IMR-90 (cell line): ENCODE results near the gene NFATC1. TPM values are rescaled to one million over a fixed set of nuclear protein-coding genes. Genes with fewer than 3 reads are reported as not detected.

Source experiments
- ATAC-seq: fragments of 200-7000 bp; cut with Tn5 transposase; 2 replicates; pipeline ENCODE4 v1.9.1; 2020; ENCODE audit warnings: low read depth, mild to moderate bottlenecking, moderate library complexity
- BruUV-seq: library from RNA; stranded (reverse); fragments of 400-500 nt; replicated peaks from 2 replicates; lab custom pipeline; 2021; lab: Mats Ljungman, UMichigan
- CTCF ChIA-PET: fragments of 300-600 bp; formaldehyde crosslinking; extraction: SDS; loops from one replicate; lab custom pipeline; 2021; ENCODE audit warnings: antibody characterized with exemption; lab: Yijun Ruan, JAX
- POLR2A ChIA-PET: fragments of 300-600 bp; sonication (Branson Sonifier 250); formaldehyde crosslinking; loops from one replicate; lab custom pipeline; 2022; ENCODE audit warnings: antibody characterized with exemption; ENCODE audit not compliant: unreplicated experiment; lab: Charles Lee
- DNase-seq: peaks from one replicate; pipeline ENCODE4 v3.0.0; 2013
- H2AFZ ChIP-seq: replicated peaks from 2 replicates; pipeline ENCODE3; 2013; ENCODE audit warnings: low read length, mild to moderate bottlenecking; ENCODE audit not compliant: poor library complexity
- H2AK5ac ChIP-seq: 2 replicates; pipeline ENCODE4 v1.6.1; 2013; ENCODE audit warnings: low read depth, low read length, inconsistent platforms
- H2AK9ac ChIP-seq: replicated peaks from 2 replicates; pipeline ENCODE3; 2013; ENCODE audit warnings: mild to moderate bottlenecking, low read depth, low read length, moderate library complexity; ENCODE audit not compliant: poor library complexity
- H2BK120ac ChIP-seq: 2 replicates; pipeline ENCODE4 v1.6.1; 2013; ENCODE audit warnings: low read depth, low read length, inconsistent platforms
- H2BK15ac ChIP-seq: 3 replicates; pipeline ENCODE4 v1.6.1; 2013; ENCODE audit warnings: low read depth, low read length, inconsistent platforms
- H2BK20ac ChIP-seq: 2 replicates; pipeline ENCODE4 v1.6.1; 2013; ENCODE audit warnings: low read depth, mild to moderate bottlenecking, inconsistent platforms, low read length, moderate library complexity
- H2BK5ac ChIP-seq: 2 replicates; pipeline ENCODE4 v1.6.1; 2013; ENCODE audit warnings: mild to moderate bottlenecking, low read depth, low read length, inconsistent platforms; ENCODE audit not compliant: poor library complexity, severe bottlenecking
- H3K14ac ChIP-seq: replicated peaks from 2 replicates; pipeline ENCODE4 v1.6.1; 2013; ENCODE audit warnings: low read depth, low read length, inconsistent platforms
- H3K18ac ChIP-seq: 2 replicates; pipeline ENCODE4 v1.6.1; 2013; ENCODE audit warnings: low read depth, low read length, control low read depth
- H3K23ac ChIP-seq: 2 replicates; pipeline ENCODE4 v1.6.1; 2013; ENCODE audit warnings: low read depth, low read length, inconsistent platforms
- H3K27ac ChIP-seq: 2 replicates; pipeline ENCODE4 v1.5.1; 2013; ENCODE audit warnings: mild to moderate bottlenecking, control low read depth, low read length; ENCODE audit not compliant: insufficient read depth
- H3K27me3 ChIP-seq: 2 replicates; pipeline ENCODE4 v1.6.1; 2013; ENCODE audit warnings: low read length; ENCODE audit not compliant: control insufficient read depth, insufficient read depth
- H3K36me3 ChIP-seq: 2 replicates; pipeline ENCODE4 v1.6.1; 2013; ENCODE audit warnings: low read length, mixed read lengths; ENCODE audit not compliant: control insufficient read depth, insufficient read depth
- H3K4ac ChIP-seq: 2 replicates; pipeline ENCODE4 v1.6.1; 2013; ENCODE audit warnings: low read depth, low read length, inconsistent platforms
- H3K4me1 ChIP-seq: 2 replicates; pipeline ENCODE4 v1.6.1; 2013; ENCODE audit warnings: low read length, mixed read lengths; ENCODE audit not compliant: control insufficient read depth, insufficient read depth
- H3K4me2 ChIP-seq: 2 replicates; pipeline ENCODE4 v1.6.1; 2013; ENCODE audit warnings: low read depth, mild to moderate bottlenecking, control low read depth, low read length, moderate library complexity
- H3K4me3 ChIP-seq: 2 replicates; pipeline ENCODE4 v1.5.1; 2013; ENCODE audit warnings: low read depth, mild to moderate bottlenecking, control low read depth, low read length, moderate library complexity; ENCODE audit not compliant: insufficient read depth
- H3K56ac ChIP-seq: 2 replicates; pipeline ENCODE4 v1.6.1; 2013; ENCODE audit warnings: low read length, inconsistent platforms; ENCODE audit not compliant: insufficient read depth; ENCODE audit errors: extremely low read depth
- H3K79me1 ChIP-seq, 2 experiments: 2 replicates each; pipeline ENCODE4 v1.6.1; 2013; ENCODE audit warnings: low read length in 2 of 2, inconsistent platforms in 1 of 2, low read depth in 1 of 2
- H3K9ac ChIP-seq: 2 replicates; pipeline ENCODE4 v1.6.1; 2013; ENCODE audit warnings: low read depth, low read length, control low read depth
- H3K9me1 ChIP-seq: 2 replicates; pipeline ENCODE4 v1.6.1; 2013; ENCODE audit warnings: low read length, inconsistent platforms; ENCODE audit not compliant: insufficient read depth
- H3K9me3 ChIP-seq: 2 replicates; pipeline ENCODE4 v1.6.1; 2013; ENCODE audit warnings: low read length; ENCODE audit not compliant: control insufficient read depth, insufficient read depth
- H4K20me1 ChIP-seq: 2 replicates; pipeline ENCODE4 v1.6.1; 2013; ENCODE audit warnings: low read length, inconsistent platforms; ENCODE audit not compliant: insufficient read depth
- H4K5ac ChIP-seq: 2 replicates; pipeline ENCODE4 v1.6.1; 2013; ENCODE audit warnings: mild to moderate bottlenecking, low read depth, low read length, control low read depth
- H4K8ac ChIP-seq, 2 experiments: 2 replicates each; pipeline ENCODE4 v1.6.1; 2013; ENCODE audit warnings: low read depth in 2 of 2, low read length in 2 of 2, control low read depth in 1 of 2, inconsistent platforms in 1 of 2
- H4K91ac ChIP-seq: 2 replicates; pipeline ENCODE4 v1.6.1; 2013; ENCODE audit warnings: low read depth, low read length, inconsistent platforms; ENCODE audit not compliant: insufficient read depth
- CEBPB ChIP-seq: IDR thresholded peaks from 2 replicates; pipeline ENCODE4 v1.6.1; 2012; ENCODE audit warnings: low read depth, low read length, improper control_type of control experiment
- CHD1 ChIP-seq: IDR thresholded peaks from 2 replicates; pipeline ENCODE4 v1.6.1; 2012; ENCODE audit warnings: low read depth, low read length, improper control_type of control experiment
- FOS ChIP-seq: fragments of 150-350 bp; IDR thresholded peaks from 2 replicates; pipeline ENCODE4 v1.6.1; 2016; ENCODE audit warnings: low read depth, low read length
- MAFK ChIP-seq: IDR thresholded peaks from 2 replicates; pipeline ENCODE4 v1.6.1; 2012; ENCODE audit warnings: low read depth, low read length, improper control_type of control experiment
- MAZ ChIP-seq: IDR thresholded peaks from 2 replicates; pipeline ENCODE4 v1.6.1; 2012; ENCODE audit warnings: low read depth, mild to moderate bottlenecking, low read length, improper control_type of control experiment, moderate library complexity, borderline replicate concordance
- MXI1 ChIP-seq: IDR thresholded peaks from 2 replicates; pipeline ENCODE4 v1.6.1; 2012; ENCODE audit warnings: low read depth, mild to moderate bottlenecking, low read length, moderate library complexity, borderline replicate concordance
- NFE2L2 ChIP-seq: fragments of 150-350 bp; IDR thresholded peaks from 2 replicates; pipeline ENCODE4 v1.6.1; 2016; ENCODE audit warnings: low read depth, mild to moderate bottlenecking, low read length
- POLR2A ChIP-seq: IDR thresholded peaks from 2 replicates; pipeline ENCODE4 v1.6.1; 2012; ENCODE audit warnings: mild to moderate bottlenecking, low read depth, low read length
- RAD21 ChIP-seq: IDR thresholded peaks from 2 replicates; pipeline ENCODE4 v1.6.1; 2012; ENCODE audit warnings: low read length, improper control_type of control experiment
- RCOR1 ChIP-seq: IDR thresholded peaks from 2 replicates; pipeline ENCODE4 v1.6.1; 2012; ENCODE audit warnings: mild to moderate bottlenecking, low read length, improper control_type of control experiment; ENCODE audit not compliant: insufficient replicate concordance
- RFX5 ChIP-seq: IDR thresholded peaks from 2 replicates; pipeline ENCODE4 v1.8.0; 2012; ENCODE audit warnings: low read depth, mild to moderate bottlenecking, low read length, moderate library complexity
- SMC3 ChIP-seq: fragments of 150-350 bp; IDR thresholded peaks from 2 replicates; pipeline ENCODE4 v1.6.1; 2016; ENCODE audit warnings: low read depth, mild to moderate bottlenecking, antibody characterized with exemption, low read length, moderate library complexity
- WGBS, 2 experiments: methylation state at CpG; one replicate each; pipeline versions ENCODE4 v1.1.5 to v1.1.7; 2013; ENCODE audit warnings: missing lambda C conversion rate in 2 of 2; ENCODE audit not compliant: insufficient read length in 1 of 2; ENCODE audit errors: extremely low coverage in 2 of 2; 5-methylcytosine and 5-hydroxymethylcytosine counted together
- dilution Hi-C: fragments of 300-500 bp; cut with HindIII; formaldehyde crosslinking; loops from one replicate; pipeline ENCODE4 v1.14.3; 2018; ENCODE audit warnings: low sequenced_read_pairs; ENCODE audit not compliant: unreplicated experiment
- in situ Hi-C: fragments of 300-500 bp; cut with MboI; formaldehyde crosslinking; loops from 3 replicates; pipeline ENCODE4 v1.14.3; 2019; ENCODE audit warnings: low sequenced_read_pairs, inconsistent platforms, mixed read lengths
- intact Hi-C: fragments of 100-400 bp; cut with micrococcal nuclease; formaldehyde crosslinking; loops from 2 replicates; pipeline ENCODE4 v1.10.0; 2022
- polyA plus RNA-seq, 3 experiments: library from polyadenylated mRNA; depleted of rRNA; stranded (reverse); fragments of >200 nt; gene quantifications; 2 replicates each; pipeline ENCODE4 v1.2.3, GENCODE V29; 2012; ENCODE audit warnings: low replicate concordance in 1 of 3
- total RNA-seq: library from RNA; depleted of rRNA; stranded (reverse); fragments of >200 nt; gene quantifications from 2 replicates; pipeline ENCODE4 v1.2.3, GENCODE V29; 2012
- TF ChIP-seq, protein P1 (sequence below): fragments of 150-350 bp; IDR thresholded peaks from 2 replicates; pipeline ENCODE4 v1.6.1; 2016; ENCODE audit warnings: low read depth, mild to moderate bottlenecking, low read length, moderate library complexity, borderline replicate concordance
- TF ChIP-seq, protein P2 (sequence below): conservative IDR thresholded peaks from 2 replicates; pipeline ENCODE4 v1.5.1; 2012; ENCODE audit warnings: mild to moderate bottlenecking, low read depth, low read length, improper control_type of control experiment

Gene NFATC1
- total and polyA plus RNA-seq, 2 of the 4 experiments (the other 2 are of a cell fraction): 0.36 to 1.8 TPM

DNA sequence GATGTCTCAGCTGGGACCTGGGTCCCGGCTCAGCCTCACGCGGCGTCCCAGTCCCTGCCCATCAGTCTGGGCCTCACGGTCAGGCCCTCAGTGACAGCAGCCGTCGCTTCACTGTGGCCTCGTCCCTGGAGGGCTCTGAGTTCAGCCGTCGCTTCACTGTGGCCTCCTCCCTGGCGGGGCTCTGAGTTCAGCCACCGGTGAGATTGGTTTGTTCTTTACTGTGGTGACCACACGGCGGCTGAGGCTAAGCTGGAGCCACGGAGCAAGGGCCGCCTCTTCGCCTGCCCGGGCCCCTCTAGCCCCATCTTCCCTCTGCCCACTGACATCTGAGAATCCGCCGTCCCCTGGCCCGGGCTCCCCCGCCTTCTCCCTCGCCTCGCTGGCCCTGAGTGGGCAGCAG lies 51.2 kb downstream of the NFATC1 start:
- no peak overlapping the region for H2BK5ac ChIP-seq
- H3K14ac ChIP-seq: no peak overlapping the region
- dilution Hi-C loops (no loop called here), intact Hi-C loops (no loop called here), in situ Hi-C loops (no loop called here)
- no peaks in the 10 kb centered on the region for H3K9me3 ChIP-seq
- H3K9ac ChIP-seq: no peak overlapping the region
- WGBS, 2 experiments: 89% methylated on average over 11 of the region's 24 CpGs; no CpG with 5 or more reads in 1 of the 2 experiments
- no peak overlapping the region for H3K4me2 ChIP-seq
- no peak overlapping the region for H3K4me3 ChIP-seq
- no peak overlapping the region for H3K27ac ChIP-seq
- no peak overlapping the region for H4K8ac ChIP-seq
- POLR2A ChIA-PET: no interaction called here
- H2BK120ac ChIP-seq: no peak overlapping the region
- no peak overlapping the region for H4K5ac ChIP-seq
- DNase-seq (no peak), ATAC-seq (no peak)
- no peaks in the 10 kb centered on the region for H3K27me3 ChIP-seq
- peaks cover 5% of the 10 kb centered on the region; the same call in 1 of the 2 replicates for H3K9me1 ChIP-seq
- H4K20me1 ChIP-seq: peaks cover 5% of the 10 kb centered on the region
- H2BK20ac ChIP-seq: no peak overlapping the region
- no peak overlapping the region for H3K56ac ChIP-seq
- peaks cover 3% of the 10 kb centered on the region; the same call in 1 of the 2 replicates for H3K4me1 ChIP-seq
- no peak overlapping the region for H2BK15ac ChIP-seq
- H3K4ac ChIP-seq: no peak overlapping the region
- no peak overlapping the region for H2AK9ac ChIP-seq
- peaks cover 4% of the 10 kb centered on the region; the same call in 1 of the 2 replicates for H3K36me3 ChIP-seq
- TF ChIP-seq SMC3 (no peak), CEBPB (no peak), RAD21 (no peak), RFX5 (no peak), POLR2A (no peak), CHD1 (no peak), RCOR1 (no peak), NFE2L2 (no peak), FOS (no peak), MAZ (no peak), MXI1 (no peak), MAFK (no peak)
- TF ChIP-seq, protein P1, sequence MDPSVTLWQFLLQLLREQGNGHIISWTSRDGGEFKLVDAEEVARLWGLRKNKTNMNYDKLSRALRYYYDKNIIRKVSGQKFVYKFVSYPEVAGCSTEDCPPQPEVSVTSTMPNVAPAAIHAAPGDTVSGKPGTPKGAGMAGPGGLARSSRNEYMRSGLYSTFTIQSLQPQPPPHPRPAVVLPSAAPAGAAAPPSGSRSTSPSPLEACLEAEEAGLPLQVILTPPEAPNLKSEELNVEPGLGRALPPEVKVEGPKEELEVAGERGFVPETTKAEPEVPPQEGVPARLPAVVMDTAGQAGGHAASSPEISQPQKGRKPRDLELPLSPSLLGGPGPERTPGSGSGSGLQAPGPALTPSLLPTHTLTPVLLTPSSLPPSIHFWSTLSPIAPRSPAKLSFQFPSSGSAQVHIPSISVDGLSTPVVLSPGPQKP: no peak
- TF ChIP-seq, protein P2, sequence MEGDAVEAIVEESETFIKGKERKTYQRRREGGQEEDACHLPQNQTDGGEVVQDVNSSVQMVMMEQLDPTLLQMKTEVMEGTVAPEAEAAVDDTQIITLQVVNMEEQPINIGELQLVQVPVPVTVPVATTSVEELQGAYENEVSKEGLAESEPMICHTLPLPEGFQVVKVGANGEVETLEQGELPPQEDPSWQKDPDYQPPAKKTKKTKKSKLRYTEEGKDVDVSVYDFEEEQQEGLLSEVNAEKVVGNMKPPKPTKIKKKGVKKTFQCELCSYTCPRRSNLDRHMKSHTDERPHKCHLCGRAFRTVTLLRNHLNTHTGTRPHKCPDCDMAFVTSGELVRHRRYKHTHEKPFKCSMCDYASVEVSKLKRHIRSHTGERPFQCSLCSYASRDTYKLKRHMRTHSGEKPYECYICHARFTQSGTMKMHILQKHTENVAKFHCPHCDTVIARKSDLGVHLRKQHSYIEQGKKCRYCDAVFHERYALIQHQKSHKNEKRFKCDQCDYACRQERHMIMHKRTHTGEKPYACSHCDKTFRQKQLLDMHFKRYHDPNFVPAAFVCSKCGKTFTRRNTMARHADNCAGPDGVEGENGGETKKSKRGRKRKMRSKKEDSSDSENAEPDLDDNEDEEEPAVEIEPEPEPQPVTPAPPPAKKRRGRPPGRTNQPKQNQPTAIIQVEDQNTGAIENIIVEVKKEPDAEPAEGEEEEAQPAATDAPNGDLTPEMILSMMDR: no peak
- H3K18ac ChIP-seq: no peak overlapping the region
- no peaks in the 10 kb centered on the region for H3K79me1 ChIP-seq
- H2AFZ ChIP-seq: no peak overlapping the region
- H3K23ac ChIP-seq: no peak overlapping the region
- no peak overlapping the region for H2AK5ac ChIP-seq
- no TSS peak for BruUV-seq
- CTCF ChIA-PET: no interaction called here
- H4K91ac ChIP-seq: no peak overlapping the region
